Measurements from ENCODE around the gene SCD5. TPM values are rescaled to one million over a fixed set of nuclear protein-coding genes. Genes with fewer than 3 reads are reported as not detected.

The SCD5 gene
- total and polyA plus RNA-seq, 2 of the 4 experiments (the other 2 are of a cell fraction), result 12.4 to 13.5 TPM

DNA sequence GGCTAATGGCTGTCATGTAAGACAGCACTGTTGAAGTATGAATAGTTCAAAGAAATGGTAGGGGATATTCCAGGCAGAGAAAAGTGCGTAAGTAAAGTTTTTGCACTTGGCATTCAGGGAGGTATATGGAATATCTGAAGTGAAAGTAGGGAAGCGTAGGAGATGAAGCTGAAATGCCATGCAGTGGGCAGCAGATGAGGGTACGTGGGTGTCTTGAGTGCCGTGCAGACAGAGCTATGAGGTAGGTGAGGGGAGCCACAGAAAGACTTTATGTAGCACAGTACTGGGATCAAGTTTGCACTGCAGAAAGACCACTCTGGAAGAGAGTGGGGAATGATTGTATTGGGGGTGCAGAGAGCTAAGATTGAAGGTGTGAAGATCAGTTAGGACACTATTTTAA is 5.2 kb upstream of the SCD5 start:
- in situ Hi-C loops (cut with MboI; ENCODE audit: low sequenced_read_pairs), result no loop called here
- Histone ChIP-seq H3K56ac (ENCODE audit: extremely low read depth, insufficient read depth, low read length) (no peak overlapping the region), H2BK15ac (ENCODE audit: low read depth, low read length) (no peak overlapping the region), H2BK120ac (ENCODE audit: low read depth, low read length) (no peak overlapping the region), H3K36me3 (ENCODE audit: control insufficient read depth, insufficient read depth, low read length) (no peaks in the 10 kb centered on the region), H3K4me3 (ENCODE audit: insufficient read depth, low read depth, low read length) (no peak overlapping the region), H2BK20ac (ENCODE audit: low read depth, low read length) (no peak overlapping the region), H4K5ac (ENCODE audit: low read depth, low read length) (no peak overlapping the region), H3K18ac (ENCODE audit: low read depth, low read length) (no peak overlapping the region), H3K9ac (ENCODE audit: low read depth, low read length) (no peak overlapping the region), H2BK5ac (ENCODE audit: low read depth, low read length, poor library complexity, severe bottlenecking) (no peak overlapping the region), H3K27me3 (ENCODE audit: control insufficient read depth, insufficient read depth, low read length) (peaks cover 5% of the 10 kb centered on the region), H3K27ac (ENCODE audit: insufficient read depth, low read length) (no peak overlapping the region), H3K23ac (ENCODE audit: low read depth, low read length) (no peak overlapping the region), H3K14ac (replicated peaks; ENCODE audit: low read depth, low read length) (no peak overlapping the region), H2AFZ (replicated peaks; ENCODE audit: low read length, poor library complexity) (no peak overlapping the region), H4K20me1 (ENCODE audit: insufficient read depth, low read length) (no peaks in the 10 kb centered on the region), H2AK9ac (replicated peaks; ENCODE audit: low read depth, low read length, poor library complexity) (no peak overlapping the region), H3K4me2 (ENCODE audit: low read depth, low read length) (no peak overlapping the region), H3K9me1 (ENCODE audit: insufficient read depth, low read length) (no peaks in the 10 kb centered on the region), H4K91ac (ENCODE audit: insufficient read depth, low read depth, low read length) (no peak overlapping the region), H3K4ac (ENCODE audit: low read depth, low read length) (no peak overlapping the region), H3K79me1 (ENCODE audit: low read depth in 1 of 2, low read length in 2 of 2) (no peaks in the 10 kb centered on the region), H3K9me3 (ENCODE audit: control insufficient read depth, insufficient read depth, low read length) (no peaks in the 10 kb centered on the region), H2AK5ac (ENCODE audit: low read depth, low read length) (no peak overlapping the region), H4K8ac (ENCODE audit: low read depth in 2 of 2, low read length in 2 of 2) (no peak overlapping the region), H3K4me1 (ENCODE audit: control insufficient read depth, insufficient read depth, low read length) (peaks cover 2% of the 10 kb centered on the region; the same call in 1 of the 2 replicates)
- BruUV-seq (replicated peaks), result no TSS peak
- intact Hi-C loops (cut with micrococcal nuclease), result loop anchor here (2.0 kb wide), 1 partner anchor 341 kb away; no protein-coding TSS in a partner anchor
- ATAC-seq (ENCODE audit: low read depth) (no peak), DNase-seq (no peak)
- ChIA-PET POLR2A (ENCODE audit: unreplicated experiment) (no interaction called here), CTCF (interaction anchor here (0.7 to 1.6 kb wide), 2 partner anchors 332 to 1635 kb away, joined by 3 to 5 read pairs; no protein-coding TSS in a partner anchor)
- TF ChIP-seq BHLHE40 (IDR thresholded peaks at IDR 0.05; ENCODE audit: low read depth, low read length), result no peak
- no peak for TF ChIP-seq MXI1 (IDR thresholded peaks at IDR 0.05; ENCODE audit: borderline replicate concordance, low read depth, low read length)
- no peak for TF ChIP-seq USF2 (IDR thresholded peaks at IDR 0.05; ENCODE audit: low read depth, low read length)
- no peak for TF ChIP-seq RCOR1 (IDR thresholded peaks at IDR 0.05; ENCODE audit: insufficient replicate concordance, low read length)
- no peak for TF ChIP-seq RFX5 (IDR thresholded peaks at IDR 0.05; ENCODE audit: low read depth, low read length)
- TF ChIP-seq SMC3 (IDR thresholded peaks at IDR 0.05; ENCODE audit: low read depth, low read length), result no peak
- no peak for TF ChIP-seq CTCF (conservative IDR thresholded peaks at IDR 0.05; ENCODE audit: low read depth, low read length)
- TF ChIP-seq POLR2A (IDR thresholded peaks at IDR 0.05; ENCODE audit: low read depth, low read length), result no peak
- 85% methylated on average over 3 of the region's 4 CpGs; no CpG with 5 or more reads in 1 of the 2 experiments for WGBS, 2 experiments (ENCODE audit: extremely low coverage in 2 of 2, insufficient read length in 1 of 2)
- dilution Hi-C loops (cut with HindIII; ENCODE audit: low sequenced_read_pairs, unreplicated experiment), result no loop called here

All from IMR-90 (cell line).